Ishikawa (cell line): ENCODE data around the gene KIF13A.

Source experiments
- CREB1 ChIP-seq: IDR thresholded peaks from 2 replicates; pipeline ENCODE4 v1.6.1; 2012; ENCODE audit warnings: low read depth
- EGR1 ChIP-seq: IDR thresholded peaks from 2 replicates; pipeline ENCODE4 v1.6.1; 2012
- EP300 ChIP-seq: IDR thresholded peaks from 2 replicates; pipeline ENCODE4 v1.6.1; 2012; ENCODE audit warnings: borderline replicate concordance
- FOXM1 ChIP-seq: IDR thresholded peaks from 2 replicates; pipeline ENCODE4 v1.6.1; 2012; ENCODE audit warnings: low read depth, borderline replicate concordance
- MAX ChIP-seq: IDR thresholded peaks from 2 replicates; pipeline ENCODE4 v1.6.1; 2012
- RAD21 ChIP-seq: IDR thresholded peaks from 2 replicates; pipeline ENCODE4 v1.6.1; 2012; ENCODE audit warnings: low read depth
- REST ChIP-seq: IDR thresholded peaks from 2 replicates; pipeline ENCODE4 v1.6.1; 2012; ENCODE audit warnings: low read depth, mild to moderate bottlenecking
- TAF1 ChIP-seq: IDR thresholded peaks from 2 replicates; pipeline ENCODE4 v1.6.1; 2012; ENCODE audit warnings: low read depth, mild to moderate bottlenecking
- TCF12 ChIP-seq: IDR thresholded peaks from 2 replicates; pipeline ENCODE4 v1.6.1; 2012; ENCODE audit warnings: low read depth
- TEAD4 ChIP-seq: IDR thresholded peaks from 2 replicates; pipeline ENCODE4 v1.6.1; 2012

GRCh38 chr6:17812311-17812710 is 175.1 kb downstream of the KIF13A start:
- TF ChIP-seq REST (no peak), CREB1 (no peak), MAX (no peak), FOXM1 (no peak), TCF12 (no peak), EP300 (no peak), TAF1 (no peak), TEAD4 (no peak), RAD21 (no peak), EGR1 (no peak)
